Heart left ventricle (tissue), 13 donors: Measurements from ENCODE around the gene CIAO3.

Experiments
- POLR2A ChIP-seq, 2 donors: fragments of 450-650 bp; IDR thresholded peaks; one replicate each; pipeline ENCODE4 v1.6.1; 2017; ENCODE audit warnings: antibody characterized with exemption in 2 of 2, mild to moderate bottlenecking in 2 of 2, moderate library complexity in 2 of 2
- TF ChIP-seq, protein P1 (sequence below), 12 donors: fragments of 200-600 bp; sonication (generic) in 4 of 12; IDR thresholded peaks; one replicate each; pipeline versions ENCODE4 v1.5.0 to v1.8.0; 2018 to 2022; ENCODE audit warnings: antibody characterized with exemption in 12 of 12, mild to moderate bottlenecking in 5 of 12
- donor health status: ischemic (EF 13 %, LVEDD 7.1; RV severe dilation, severe dysfunction).
- donor health status: DM: no; HTN: yes; CAD: no.
- donor health status: DM: no; HTN: no; CAD: no.
- donor health status: ischemic (EF 25% LVEDD 6.9; RV normal size, moderate dysfunction).
- donor health status: ischemic (EF 25% LVEDD 5.7; RV mildly dilated, moderate dysfunction).
- donor health status: ischemic (EF 35%, LVEDD 5.7; RV mildly dilated, moderate dysfunction).
- donor health status: nonischemic (EF 11% LVEDD 7.7; RV severe dilation, severe dysfunction).
- donor health status: DM: yes; HTN: yes; CAD: no.
- donor health status: PGD.
- donor health status: ischemic (EF 29% LVEDD 5.4; RV normal size, mild dysfunction).
- donor health status: nonischemic (EF 23%, LVEDD 6.1; RV moderate dilation, normal function).

DNA sequence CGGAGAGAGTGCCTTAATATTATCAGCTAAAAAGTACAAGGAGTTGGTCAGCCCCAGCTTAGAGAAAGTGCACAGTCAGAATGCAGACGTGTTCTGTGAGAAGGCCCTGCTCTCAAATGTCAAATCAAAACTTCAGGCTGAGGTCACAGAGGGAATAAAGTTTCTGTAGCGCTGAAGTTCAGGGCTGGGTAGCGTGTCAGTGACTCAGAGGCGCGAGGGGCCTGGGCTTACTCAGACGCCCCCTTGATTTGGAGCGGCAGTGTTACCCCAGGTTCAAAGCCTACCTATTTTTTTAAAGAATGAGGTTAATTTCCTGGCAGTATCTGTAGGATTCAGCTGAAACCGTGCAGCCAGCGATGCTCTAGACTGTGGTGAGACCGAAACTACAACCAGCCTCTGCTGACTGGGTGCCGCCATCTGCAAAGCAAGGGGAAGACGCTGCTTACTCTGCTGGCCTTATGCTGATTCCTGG lies 4.8 kb downstream of the CIAO3 start:
- TF ChIP-seq, protein P1, sequence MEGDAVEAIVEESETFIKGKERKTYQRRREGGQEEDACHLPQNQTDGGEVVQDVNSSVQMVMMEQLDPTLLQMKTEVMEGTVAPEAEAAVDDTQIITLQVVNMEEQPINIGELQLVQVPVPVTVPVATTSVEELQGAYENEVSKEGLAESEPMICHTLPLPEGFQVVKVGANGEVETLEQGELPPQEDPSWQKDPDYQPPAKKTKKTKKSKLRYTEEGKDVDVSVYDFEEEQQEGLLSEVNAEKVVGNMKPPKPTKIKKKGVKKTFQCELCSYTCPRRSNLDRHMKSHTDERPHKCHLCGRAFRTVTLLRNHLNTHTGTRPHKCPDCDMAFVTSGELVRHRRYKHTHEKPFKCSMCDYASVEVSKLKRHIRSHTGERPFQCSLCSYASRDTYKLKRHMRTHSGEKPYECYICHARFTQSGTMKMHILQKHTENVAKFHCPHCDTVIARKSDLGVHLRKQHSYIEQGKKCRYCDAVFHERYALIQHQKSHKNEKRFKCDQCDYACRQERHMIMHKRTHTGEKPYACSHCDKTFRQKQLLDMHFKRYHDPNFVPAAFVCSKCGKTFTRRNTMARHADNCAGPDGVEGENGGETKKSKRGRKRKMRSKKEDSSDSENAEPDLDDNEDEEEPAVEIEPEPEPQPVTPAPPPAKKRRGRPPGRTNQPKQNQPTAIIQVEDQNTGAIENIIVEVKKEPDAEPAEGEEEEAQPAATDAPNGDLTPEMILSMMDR (IDR thresholded peaks at IDR 0.05), result no peak
- no peak for TF ChIP-seq POLR2A (IDR thresholded peaks at IDR 0.05)
